Omental fat pad (tissue), 4 donors: ENCODE measurements around the gene DRAP1. TPM values are rescaled to one million over a fixed set of nuclear protein-coding genes. Genes with fewer than 3 reads are reported as not detected.

Source experiments
- ATAC-seq: fragments of 150-250 bp; one replicate; pipeline ENCODE4 v1.9.1; 2016; ENCODE audit warnings: mild to moderate bottlenecking, moderate library complexity; ENCODE audit not compliant: low FRiP score
- DNase-seq: peaks from one replicate; pipeline ENCODE4 v3.0.0-alpha.2; 2019; ENCODE audit warnings: low spot score
- CTCF ChIP-seq, 3 donors: fragments of 450-650 bp; IDR thresholded peaks; one replicate each; pipeline ENCODE4 v1.5.1; 2016 to 2017; ENCODE audit warnings: antibody characterized with exemption in 3 of 3, mild to moderate bottlenecking in 3 of 3, moderate library complexity in 2 of 3
- total RNA-seq, 4 donors: library from RNA; depleted of rRNA; stranded (reverse); fragments of >200 nt; gene quantifications; one replicate each; pipeline ENCODE4 v1.1.0, GENCODE V29; 2016

The DRAP1 gene
- total RNA-seq, 4 donors from 2014 or later: 53.0 to 88.6 (median 72.5) TPM

GRCh38 chr11:65883786-65884715 lies 35.2 kb upstream of the DRAP1 start:
- no peak for TF ChIP-seq CTCF (IDR thresholded peaks at IDR 0.05)
- no peak for ATAC-seq
- DNase-seq: no peak

- ATAC-seq (no peak), DNase-seq (no peak)
- peak in 2 of 3 donors; percentile 89 to 98 for TF ChIP-seq CTCF (IDR thresholded peaks at IDR 0.05)
Observed at GRCh38 chr11:65884716-65885092, 34.5 kb upstream of the DRAP1 start.

- no peak for TF ChIP-seq CTCF (IDR thresholded peaks at IDR 0.05)
- ATAC-seq (no peak), DNase-seq (no peak)
Observed at GRCh38 chr11:65885231-65885630, 34.0 kb upstream of the DRAP1 start.

GRCh38 chr11:65885808-65886536 lies 33.3 kb upstream of the DRAP1 start:
- no peak for TF ChIP-seq CTCF (IDR thresholded peaks at IDR 0.05)
- DNase-seq (no peak), ATAC-seq (no peak)

- no peak for TF ChIP-seq CTCF (IDR thresholded peaks at IDR 0.05)
- DNase-seq (no peak), ATAC-seq (no peak)
Observed at GRCh38 chr11:65886826-65887722, 32.2 kb upstream of the DRAP1 start.

GRCh38 chr11:65887723-65888162 lies 31.5 kb upstream of the DRAP1 start:
- no peak for DNase-seq
- TF ChIP-seq CTCF (IDR thresholded peaks at IDR 0.05): no peak
- peak; percentile 0 for ATAC-seq
